ENCODE data around the gene GBX1. TPM values are rescaled to one million over a fixed set of nuclear protein-coding genes. Genes with fewer than 3 reads are reported as not detected.

The GBX1 gene
- total and polyA plus RNA-seq, 2 donors (not counting 1 experiment from before 2014, with no cell fraction given) = not detected

DNA sequence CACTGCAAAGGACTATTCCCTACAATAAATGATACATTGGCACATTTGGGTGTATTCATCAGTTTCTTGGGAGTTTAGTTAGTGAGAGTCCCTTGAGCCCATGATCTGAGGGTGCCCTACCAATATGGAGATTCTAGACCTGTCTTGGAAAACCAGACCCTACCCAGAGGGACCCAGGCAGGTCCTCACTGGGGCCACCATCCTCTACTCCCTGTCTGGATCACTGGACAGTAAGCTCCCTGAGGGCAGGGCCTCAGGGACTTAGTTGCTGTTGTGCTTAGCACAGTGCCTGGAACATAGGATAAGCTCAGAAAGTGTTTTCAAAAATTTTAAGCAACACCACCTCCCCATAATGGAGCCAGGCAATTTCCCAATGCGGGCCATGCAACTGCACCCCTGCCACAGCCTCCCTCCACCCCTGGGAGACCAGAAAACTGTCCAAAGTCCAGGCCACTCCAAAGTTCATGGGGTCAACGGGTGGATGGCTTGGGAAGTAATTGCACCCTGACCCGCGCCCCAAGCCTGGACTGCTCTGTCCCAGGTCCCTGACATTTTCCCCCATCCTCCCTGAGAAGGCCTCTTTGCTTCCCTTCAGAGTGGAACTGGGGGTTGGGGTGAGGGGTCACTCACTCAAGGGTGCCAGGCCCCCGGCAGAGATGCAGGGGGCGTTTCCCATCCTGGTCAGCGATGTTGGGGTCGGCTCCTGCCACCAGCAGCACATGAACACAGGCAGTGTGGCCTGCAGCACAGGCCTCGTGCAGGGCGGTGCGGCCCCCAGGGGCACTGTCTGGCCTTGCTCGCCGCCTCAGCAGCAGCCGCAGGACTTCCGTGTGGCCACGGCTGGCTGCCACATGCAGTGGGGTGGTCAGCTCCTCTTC, 18.5 kb upstream of the GBX1 start:
- no peak for DNase-seq (ENCODE audit: low read depth in 2 of 2)
- no peak overlapping the region for H3K27ac ChIP-seq (ENCODE audit: insufficient read depth, low read length)
- no peak overlapping the region for H2AFZ ChIP-seq (ENCODE audit: low read length)
- H3K9me3 ChIP-seq (ENCODE audit: control insufficient read depth, insufficient read depth, low read depth, low read length) = no peaks in the 10 kb centered on the region
- H3K79me2 ChIP-seq (ENCODE audit: control insufficient read depth, insufficient read depth, low read length) = no peaks in the 10 kb centered on the region
- no peak overlapping the region for H3K9ac ChIP-seq (ENCODE audit: insufficient read depth, low read length)
- no peak for TF ChIP-seq EZH2 (IDR thresholded peaks at IDR 0.05; ENCODE audit: low read length, missing control alignments)
- TF ChIP-seq, protein P1, sequence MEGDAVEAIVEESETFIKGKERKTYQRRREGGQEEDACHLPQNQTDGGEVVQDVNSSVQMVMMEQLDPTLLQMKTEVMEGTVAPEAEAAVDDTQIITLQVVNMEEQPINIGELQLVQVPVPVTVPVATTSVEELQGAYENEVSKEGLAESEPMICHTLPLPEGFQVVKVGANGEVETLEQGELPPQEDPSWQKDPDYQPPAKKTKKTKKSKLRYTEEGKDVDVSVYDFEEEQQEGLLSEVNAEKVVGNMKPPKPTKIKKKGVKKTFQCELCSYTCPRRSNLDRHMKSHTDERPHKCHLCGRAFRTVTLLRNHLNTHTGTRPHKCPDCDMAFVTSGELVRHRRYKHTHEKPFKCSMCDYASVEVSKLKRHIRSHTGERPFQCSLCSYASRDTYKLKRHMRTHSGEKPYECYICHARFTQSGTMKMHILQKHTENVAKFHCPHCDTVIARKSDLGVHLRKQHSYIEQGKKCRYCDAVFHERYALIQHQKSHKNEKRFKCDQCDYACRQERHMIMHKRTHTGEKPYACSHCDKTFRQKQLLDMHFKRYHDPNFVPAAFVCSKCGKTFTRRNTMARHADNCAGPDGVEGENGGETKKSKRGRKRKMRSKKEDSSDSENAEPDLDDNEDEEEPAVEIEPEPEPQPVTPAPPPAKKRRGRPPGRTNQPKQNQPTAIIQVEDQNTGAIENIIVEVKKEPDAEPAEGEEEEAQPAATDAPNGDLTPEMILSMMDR (conservative IDR thresholded peaks at IDR 0.05 in 1 of 2, IDR thresholded peaks at IDR 0.05 in 1 of 2; ENCODE audit: low read depth in 1 of 2, low read length in 2 of 2) = no peak
- no peaks in the 10 kb centered on the region for H4K20me1 ChIP-seq (ENCODE audit: control insufficient read depth, extremely low read depth, insufficient read depth, low read length)
- no peak overlapping the region for H3K4me3 ChIP-seq (replicated peaks in 1 of 4; ENCODE audit: control extremely low read depth in 1 of 4, insufficient read depth in 1 of 4, low read depth in 3 of 4, low read length in 4 of 4)
- no peak overlapping the region for H3K4me2 ChIP-seq (ENCODE audit: extremely low read depth, insufficient read depth, low read length)
- no peaks in the 10 kb centered on the region for H3K4me1 ChIP-seq (ENCODE audit: control insufficient read depth, extremely low read depth, insufficient read depth, low read length)
- H3K27me3 ChIP-seq (ENCODE audit: control insufficient read depth, insufficient read depth, low read length) = peaks cover 28% of the 10 kb centered on the region
- no peaks in the 10 kb centered on the region for H3K36me3 ChIP-seq (ENCODE audit: control insufficient read depth, insufficient read depth, low read length)

DNA sequence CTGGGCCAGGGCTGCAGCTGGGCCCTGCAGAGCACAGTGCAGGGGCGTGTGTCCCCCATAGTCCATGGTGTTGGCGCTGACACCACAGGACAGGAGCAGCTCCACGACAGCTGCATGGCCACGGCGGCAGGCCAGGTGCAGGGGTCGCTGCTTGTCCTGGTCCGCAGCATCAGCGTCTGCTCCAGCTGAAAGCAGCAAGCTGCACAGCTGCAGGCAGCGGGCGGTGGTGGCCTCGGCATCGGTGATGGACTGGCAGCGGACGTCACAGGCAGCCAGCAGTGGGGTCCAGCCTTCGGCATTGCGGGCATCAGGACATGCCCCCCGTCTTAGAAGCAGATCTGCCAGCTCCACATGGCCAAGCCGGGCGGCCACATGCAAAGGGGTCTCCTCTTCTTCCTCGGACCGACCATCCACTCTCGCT, 13.5 kb upstream of the GBX1 start:
- no peak for DNase-seq (ENCODE audit: low read depth in 2 of 2)
- H3K27me3 ChIP-seq (ENCODE audit: control insufficient read depth, insufficient read depth, low read length) = peaks cover 13% of the 10 kb centered on the region
- no peaks in the 10 kb centered on the region for H4K20me1 ChIP-seq (ENCODE audit: control insufficient read depth, extremely low read depth, insufficient read depth, low read length)
- H3K36me3 ChIP-seq (ENCODE audit: control insufficient read depth, insufficient read depth, low read length) = no peaks in the 10 kb centered on the region
- H3K79me2 ChIP-seq (ENCODE audit: control insufficient read depth, insufficient read depth, low read length) = no peaks in the 10 kb centered on the region
- H3K4me3 ChIP-seq (replicated peaks in 1 of 4; ENCODE audit: control extremely low read depth in 1 of 4, insufficient read depth in 1 of 4, low read depth in 3 of 4, low read length in 4 of 4) = no peak overlapping the region
- H3K9ac ChIP-seq (ENCODE audit: insufficient read depth, low read length) = no peak overlapping the region
- H3K27ac ChIP-seq (ENCODE audit: insufficient read depth, low read length) = no peak overlapping the region
- no peak overlapping the region for H3K4me2 ChIP-seq (ENCODE audit: extremely low read depth, insufficient read depth, low read length)
- H3K9me3 ChIP-seq (ENCODE audit: control insufficient read depth, insufficient read depth, low read depth, low read length) = no peaks in the 10 kb centered on the region
- no peaks in the 10 kb centered on the region for H3K4me1 ChIP-seq (ENCODE audit: control insufficient read depth, extremely low read depth, insufficient read depth, low read length)
- TF ChIP-seq, protein P1 (conservative IDR thresholded peaks at IDR 0.05 in 1 of 2, IDR thresholded peaks at IDR 0.05 in 1 of 2; ENCODE audit: low read depth in 1 of 2, low read length in 2 of 2) = no peak
- no peak for TF ChIP-seq EZH2 (IDR thresholded peaks at IDR 0.05; ENCODE audit: low read length, missing control alignments)
- H2AFZ ChIP-seq (ENCODE audit: low read length) = no peak overlapping the region

DNA sequence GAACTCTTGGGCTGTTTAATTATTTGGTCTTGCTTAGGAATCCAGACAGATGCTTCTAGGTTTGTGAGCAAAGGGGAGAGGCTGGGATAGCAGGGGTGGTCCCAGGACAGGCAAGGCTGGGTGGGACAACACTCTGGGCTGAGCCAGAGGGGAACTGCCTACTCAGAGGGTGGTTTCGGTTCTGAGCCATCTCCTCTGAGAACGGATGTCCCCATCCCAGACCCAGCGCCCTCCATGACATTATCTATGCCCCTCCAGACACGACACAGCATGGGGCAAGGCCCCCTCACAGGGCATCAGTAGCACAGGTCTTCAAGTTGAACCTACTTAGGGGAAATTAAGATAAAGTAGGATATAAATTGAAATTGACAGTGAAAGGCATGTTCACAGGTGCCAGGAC, 12.5 kb upstream of the GBX1 start:
- H3K27me3 ChIP-seq (ENCODE audit: control insufficient read depth, insufficient read depth, low read length) = peaks cover 13% of the 10 kb centered on the region
- H3K9ac ChIP-seq (ENCODE audit: insufficient read depth, low read length) = no peak overlapping the region
- H3K4me3 ChIP-seq (replicated peaks in 1 of 4; ENCODE audit: control extremely low read depth in 1 of 4, insufficient read depth in 1 of 4, low read depth in 3 of 4, low read length in 4 of 4) = no peak overlapping the region
- H3K4me1 ChIP-seq (ENCODE audit: control insufficient read depth, extremely low read depth, insufficient read depth, low read length) = no peaks in the 10 kb centered on the region
- no peaks in the 10 kb centered on the region for H3K9me3 ChIP-seq (ENCODE audit: control insufficient read depth, insufficient read depth, low read depth, low read length)
- no peak overlapping the region for H3K27ac ChIP-seq (ENCODE audit: insufficient read depth, low read length)
- H3K36me3 ChIP-seq (ENCODE audit: control insufficient read depth, insufficient read depth, low read length) = no peaks in the 10 kb centered on the region
- no peak for DNase-seq (ENCODE audit: low read depth in 2 of 2)
- no peak overlapping the region for H3K4me2 ChIP-seq (ENCODE audit: extremely low read depth, insufficient read depth, low read length)
- TF ChIP-seq EZH2 (IDR thresholded peaks at IDR 0.05; ENCODE audit: low read length, missing control alignments) = no peak
- TF ChIP-seq, protein P1 (conservative IDR thresholded peaks at IDR 0.05 in 1 of 2, IDR thresholded peaks at IDR 0.05 in 1 of 2; ENCODE audit: low read depth in 1 of 2, low read length in 2 of 2) = no peak
- H4K20me1 ChIP-seq (ENCODE audit: control insufficient read depth, extremely low read depth, insufficient read depth, low read length) = no peaks in the 10 kb centered on the region
- H2AFZ ChIP-seq (ENCODE audit: low read length) = no peak overlapping the region
- H3K79me2 ChIP-seq (ENCODE audit: control insufficient read depth, insufficient read depth, low read length) = no peaks in the 10 kb centered on the region

Measured in fibroblast of lung (primary cell).